OCI-LY7 (cell line): ENCODE measurements around the gene BNIPL.

Experiments
- CTCF ChIP-seq: fragments of 200-600 bp; sonication (generic); conservative IDR thresholded peaks from 2 replicates; pipeline ENCODE4 v1.5.1; 2014; ENCODE audit warnings: mild to moderate bottlenecking, antibody characterized with exemption, low read length, moderate library complexity, mixed read lengths
- EZH2phosphoT487 ChIP-seq: fragments of 200-600 bp; sonication (generic); IDR thresholded peaks from 2 replicates; pipeline ENCODE4 v1.6.1; 2018; ENCODE audit warnings: low read depth, borderline replicate concordance, mild to moderate bottlenecking, mixed run types, antibody characterized with exemption, low read length, moderate library complexity, mixed read lengths

DNA sequence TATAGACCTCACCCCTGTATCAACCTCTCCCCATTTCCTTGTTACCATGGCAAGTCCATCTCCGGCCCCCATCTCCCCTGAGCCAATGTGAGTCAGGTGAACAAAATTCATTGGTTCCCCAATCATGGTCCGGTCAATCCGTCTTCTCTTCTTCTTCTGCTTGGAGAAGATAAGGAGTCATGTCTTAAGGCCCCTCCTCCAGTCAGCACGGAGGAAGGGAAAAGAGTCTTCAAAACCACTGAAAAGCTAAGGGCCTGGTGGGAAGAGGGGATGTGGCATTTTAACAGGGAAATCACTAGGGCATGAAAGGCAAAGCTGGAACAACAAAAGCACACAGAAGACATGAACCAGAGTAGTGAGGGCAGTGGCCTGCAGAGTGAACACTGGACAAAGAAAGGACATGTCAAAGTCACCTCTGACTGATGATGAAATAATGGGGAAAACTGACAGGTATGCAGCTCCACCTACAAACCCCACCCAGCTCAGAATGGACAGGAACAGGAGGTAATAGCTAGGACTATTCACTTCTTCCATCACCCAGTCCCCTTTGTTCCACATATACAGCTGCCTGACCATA, 18.7 kb downstream of the BNIPL start:
- TF ChIP-seq EZH2phosphoT487 = no peak
- TF ChIP-seq CTCF = no peak
